ENCODE data around the gene CHST12. TPM values are rescaled to one million over a fixed set of nuclear protein-coding genes. Genes with fewer than 3 reads are reported as not detected.

CHST12 gene
- total and polyA plus RNA-seq, 2 of the 4 experiments (the other 2 are of a cell fraction), result 3.8 to 27.0 TPM

DNA sequence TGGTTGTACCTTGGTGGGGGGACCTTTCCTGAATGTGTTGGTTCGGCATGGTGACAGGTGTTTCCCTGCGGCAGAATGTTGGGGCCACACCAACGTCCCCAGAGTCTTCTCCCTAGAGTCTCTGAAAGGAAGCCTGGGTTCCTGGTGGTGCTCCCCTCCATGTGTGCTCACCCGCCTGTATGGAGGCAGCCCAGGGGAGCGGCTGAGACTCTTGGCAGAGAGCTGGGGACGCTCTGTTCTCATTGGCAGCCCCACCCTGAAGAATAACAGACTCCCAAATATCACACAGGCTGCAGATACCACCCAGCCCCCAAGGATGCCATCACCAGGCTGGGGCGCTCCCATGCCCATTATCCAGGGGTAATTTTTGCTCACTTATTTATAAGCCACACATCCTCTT lies 34.8 kb downstream of the CHST12 start:
- dilution Hi-C loops (cut with HindIII; ENCODE audit: low sequenced_read_pairs, unreplicated experiment) (no loop called here), in situ Hi-C loops (cut with MboI; ENCODE audit: low sequenced_read_pairs) (no loop called here), intact Hi-C loops (cut with micrococcal nuclease) (no loop called here)
- Histone ChIP-seq H2BK15ac (ENCODE audit: low read depth, low read length) (no peak overlapping the region), H4K91ac (ENCODE audit: insufficient read depth, low read depth, low read length) (no peak overlapping the region), H3K4ac (ENCODE audit: low read depth, low read length) (no peak overlapping the region), H3K23ac (ENCODE audit: low read depth, low read length) (no peak overlapping the region), H3K9me3 (ENCODE audit: control insufficient read depth, insufficient read depth, low read length) (no peaks in the 10 kb centered on the region), H3K56ac (ENCODE audit: extremely low read depth, insufficient read depth, low read length) (no peak overlapping the region), H3K27me3 (ENCODE audit: control insufficient read depth, insufficient read depth, low read length) (no peaks in the 10 kb centered on the region), H3K4me2 (ENCODE audit: low read depth, low read length) (no peak overlapping the region), H3K36me3 (ENCODE audit: control insufficient read depth, insufficient read depth, low read length) (peaks cover 19% of the 10 kb centered on the region), H4K20me1 (ENCODE audit: insufficient read depth, low read length) (no peaks in the 10 kb centered on the region), H3K79me1 (ENCODE audit: low read depth in 1 of 2, low read length in 2 of 2) (no peaks in the 10 kb centered on the region; a peak in 1 of 4 replicates), H2AK5ac (ENCODE audit: low read depth, low read length) (no peak overlapping the region), H3K27ac (ENCODE audit: insufficient read depth, low read length) (no peak overlapping the region), H2BK5ac (ENCODE audit: low read depth, low read length, poor library complexity, severe bottlenecking) (no peak overlapping the region), H3K18ac (ENCODE audit: low read depth, low read length) (no peak overlapping the region), H3K9ac (ENCODE audit: low read depth, low read length) (no peak overlapping the region), H3K4me1 (ENCODE audit: control insufficient read depth, insufficient read depth, low read length) (no peaks in the 10 kb centered on the region), H4K8ac (ENCODE audit: low read depth in 2 of 2, low read length in 2 of 2) (no peak overlapping the region), H2BK120ac (ENCODE audit: low read depth, low read length) (no peak overlapping the region), H4K5ac (ENCODE audit: low read depth, low read length) (no peak overlapping the region), H2AFZ (replicated peaks; ENCODE audit: low read length, poor library complexity) (no peak overlapping the region), H3K14ac (replicated peaks; ENCODE audit: low read depth, low read length) (no peak overlapping the region), H3K4me3 (ENCODE audit: insufficient read depth, low read depth, low read length) (no peak overlapping the region), H2AK9ac (replicated peaks; ENCODE audit: low read depth, low read length, poor library complexity) (no peak overlapping the region), H2BK20ac (ENCODE audit: low read depth, low read length) (no peak overlapping the region), H3K9me1 (ENCODE audit: insufficient read depth, low read length) (0 out of 2 replicates have a peak, but pooled peaks cover 3% of the 10 kb centered on the region)
- 91% methylated on average over 4 of the region's 7 CpGs; no CpG with 5 or more reads in 1 of the 2 experiments for WGBS, 2 experiments (ENCODE audit: extremely low coverage in 2 of 2, insufficient read length in 1 of 2)
- ATAC-seq (ENCODE audit: low read depth), result no peak
- TF ChIP-seq POLR2A (IDR thresholded peaks at IDR 0.05; ENCODE audit: low read depth, low read length), result no peak
- BruUV-seq (replicated peaks), result no TSS peak
- DNase-seq, result no peak
- POLR2A ChIA-PET (ENCODE audit: unreplicated experiment), result no interaction called here
- CTCF ChIA-PET, result no interaction called here

Data from IMR-90 (cell line).